Stimulated activated CD4-positive, alpha-beta T cell treated with anti-CD3 and anti-CD28 coated beads, Interleukin-4, amount 100 ng/mL, for 48 hours (primary cell): Measurements from ENCODE around the gene ADGRL3.

Experiments used
- DNase-seq, 2 donors: peaks; one replicate each; pipeline ENCODE4 v3.0.0-alpha.2; 2020; ENCODE audit warnings: low read depth in 2 of 2

ADGRL3 gene

GRCh38 chr4:61426229-61426628 is 226.1 kb downstream of the ADGRL3 start:
- no peak for DNase-seq

DNA sequence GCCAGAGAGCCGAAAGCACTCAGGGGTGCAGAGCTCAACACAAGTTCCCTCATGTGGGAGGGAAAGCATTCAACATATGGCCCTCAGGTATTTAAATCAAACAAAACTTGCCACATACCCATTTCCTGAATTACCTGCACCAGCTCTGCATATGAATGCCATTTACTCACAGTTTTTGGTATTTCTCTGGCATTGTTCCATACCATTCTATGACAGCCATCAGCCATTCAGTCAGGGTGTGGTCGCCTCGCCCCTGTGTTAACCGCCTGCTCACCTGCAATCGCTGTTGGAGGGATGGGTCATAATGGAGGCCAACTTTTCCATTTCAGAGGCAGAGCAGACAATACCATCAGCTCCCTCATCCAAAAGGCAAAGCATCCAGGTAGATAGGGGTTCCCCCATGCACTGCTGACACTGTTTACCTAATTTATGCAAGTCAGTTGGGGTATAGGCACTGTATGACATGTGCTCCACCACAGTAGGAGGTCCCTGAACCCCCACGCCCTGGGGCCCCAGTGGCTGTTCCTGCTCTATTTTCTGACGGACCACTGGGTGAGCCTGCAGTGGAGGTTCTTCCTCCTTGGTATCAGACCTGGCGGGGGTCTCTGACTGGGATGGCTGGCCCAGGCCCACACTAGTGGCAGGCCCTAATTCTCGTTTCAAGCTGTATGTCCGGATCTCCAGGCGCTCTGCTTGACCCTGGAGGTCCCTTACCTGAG is 227.1 kb downstream of the ADGRL3 start:
- DNase-seq, result no peak

DNA sequence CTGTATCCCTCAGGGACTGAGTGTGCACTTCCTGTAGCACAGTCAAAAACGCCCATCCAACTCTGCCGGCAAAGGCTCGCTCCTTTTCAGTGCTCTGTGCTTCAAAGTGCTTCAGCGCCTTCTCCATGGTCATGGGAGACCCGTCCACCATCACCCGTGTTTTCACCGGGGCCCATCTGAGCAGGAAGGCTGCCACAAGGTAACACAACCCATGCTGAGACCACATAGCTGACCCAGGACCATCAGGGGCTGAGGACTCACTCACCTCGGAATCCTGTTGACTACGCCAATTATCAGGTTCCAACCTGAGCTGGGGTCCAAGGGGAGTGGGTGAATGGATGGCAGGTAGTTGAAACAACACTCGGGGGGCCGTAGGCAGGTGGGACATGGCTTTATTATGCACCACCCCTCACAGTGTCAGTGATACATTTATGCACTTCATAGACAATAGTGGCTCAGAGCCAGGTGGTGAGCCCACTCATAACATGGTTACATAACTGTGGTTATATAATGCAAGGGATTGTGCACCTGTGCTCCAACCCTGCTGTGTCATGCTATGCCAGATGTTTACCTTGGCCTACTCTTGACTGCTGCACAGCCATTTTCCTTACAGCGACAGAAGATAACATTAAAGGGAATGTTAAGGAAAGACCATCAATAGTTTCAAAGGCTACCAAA is 227.8 kb downstream of the ADGRL3 start:
- no peak for DNase-seq

DNA sequence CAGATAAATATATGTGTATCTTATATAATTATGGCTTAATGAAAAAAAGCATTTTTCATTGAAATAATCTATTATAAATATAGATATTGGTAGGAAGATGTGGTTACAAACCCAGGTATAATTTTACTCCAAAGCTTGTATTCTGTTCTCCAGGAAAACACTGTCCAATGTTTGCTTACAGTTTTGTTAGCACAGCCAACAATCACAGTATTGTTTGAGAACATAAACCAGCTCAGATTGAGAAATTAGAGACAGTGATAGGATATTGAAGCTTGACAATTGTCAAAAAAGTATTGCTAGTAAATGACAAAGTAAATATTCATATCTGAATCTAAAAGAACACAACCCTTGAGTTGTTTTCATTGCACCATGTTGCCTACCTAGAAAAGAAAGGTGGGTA is 228.8 kb downstream of the ADGRL3 start:
- no peak for DNase-seq

- no peak for DNase-seq
Observed at GRCh38 chr4:61431131-61431530, 231.0 kb downstream of the ADGRL3 start.

DNA sequence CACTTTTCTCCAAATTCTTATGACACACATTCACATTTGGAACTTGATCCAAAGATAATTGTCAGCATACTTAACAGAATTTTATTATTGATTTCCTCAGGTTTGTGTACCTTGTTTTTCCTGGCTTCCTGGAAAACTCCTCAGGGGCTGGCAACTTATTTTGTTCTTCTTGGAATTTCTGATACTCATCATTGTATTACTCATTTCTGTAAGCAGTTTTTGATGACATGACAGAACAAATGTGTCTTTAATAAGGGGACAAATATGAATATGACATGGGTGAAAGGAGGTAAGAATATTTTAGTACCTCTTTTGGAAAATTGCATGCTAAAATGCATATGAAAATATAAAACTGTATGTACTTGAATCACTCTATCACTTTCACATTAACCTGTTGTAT is 237.8 kb downstream of the ADGRL3 start:
- no peak for DNase-seq

- DNase-seq, result no peak
Observed at GRCh38 chr4:61440321-61440720, 240.2 kb downstream of the ADGRL3 start.

- no peak for DNase-seq
Observed at GRCh38 chr4:61442936-61443335, 242.8 kb downstream of the ADGRL3 start.

- DNase-seq, result no peak
Observed at GRCh38 chr4:61443813-61444510, 243.8 kb downstream of the ADGRL3 start.

GRCh38 chr4:61445374-61446063 is 245.4 kb downstream of the ADGRL3 start:
- no peak for DNase-seq

GRCh38 chr4:61446941-61447340 is 246.8 kb downstream of the ADGRL3 start:
- no peak for DNase-seq

DNA sequence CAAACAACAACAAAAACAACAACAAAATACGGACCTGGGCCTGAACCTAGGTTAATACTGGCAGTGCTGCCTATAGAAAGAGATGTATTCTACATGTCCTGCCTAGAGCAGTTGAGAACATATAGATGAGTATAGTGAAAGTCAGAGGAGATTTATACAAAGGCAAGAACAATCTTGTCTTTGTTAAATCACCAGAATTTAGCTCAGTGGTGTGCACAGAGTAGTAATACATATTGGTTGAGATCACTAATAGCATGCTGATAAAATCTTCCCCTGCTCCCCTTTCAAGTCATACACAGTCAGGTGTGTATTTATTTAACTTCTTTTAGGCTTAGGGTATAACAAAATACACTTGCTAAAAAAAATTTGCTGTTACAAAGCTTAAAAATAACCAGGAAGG is 247.8 kb downstream of the ADGRL3 start:
- DNase-seq, result no peak

DNA sequence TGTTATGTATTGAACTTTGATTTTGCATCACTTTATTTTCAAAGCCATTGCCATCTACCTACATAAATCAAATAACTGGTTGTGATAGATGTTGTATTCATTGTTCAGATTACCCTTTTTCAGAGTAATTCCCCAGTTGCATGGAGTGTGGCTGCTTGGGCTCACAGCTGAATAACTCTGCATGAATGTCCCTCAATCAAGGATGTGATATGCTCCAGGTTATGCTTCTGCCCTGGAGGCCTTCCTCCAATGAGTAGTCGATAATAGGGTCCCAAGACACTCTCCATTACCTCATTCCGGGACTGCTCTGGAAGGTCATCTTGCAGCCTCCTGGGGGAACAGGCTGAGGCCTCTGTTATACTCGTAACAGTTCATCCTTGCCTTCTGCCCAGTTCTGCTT is 251.8 kb downstream of the ADGRL3 start:
- DNase-seq, result no peak

DNA sequence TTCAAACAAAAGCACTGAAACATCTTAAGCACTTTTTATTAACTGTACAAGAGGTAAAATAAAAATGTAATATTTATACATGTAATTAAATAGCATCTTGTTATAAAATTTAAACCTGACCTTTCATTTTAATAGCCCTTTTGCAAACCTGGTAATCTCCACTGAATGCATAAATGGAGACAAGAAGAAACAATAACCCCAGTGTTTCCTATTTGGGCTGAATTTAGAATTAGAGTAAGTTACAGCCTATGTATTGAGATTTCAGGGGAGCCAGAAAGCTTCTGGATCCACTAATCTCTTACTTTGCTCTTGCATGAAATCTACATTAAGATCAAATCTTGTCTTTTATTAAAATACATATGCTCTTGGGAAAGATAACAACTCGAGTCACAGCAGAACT is 261.8 kb downstream of the ADGRL3 start:
- no peak for DNase-seq

DNA sequence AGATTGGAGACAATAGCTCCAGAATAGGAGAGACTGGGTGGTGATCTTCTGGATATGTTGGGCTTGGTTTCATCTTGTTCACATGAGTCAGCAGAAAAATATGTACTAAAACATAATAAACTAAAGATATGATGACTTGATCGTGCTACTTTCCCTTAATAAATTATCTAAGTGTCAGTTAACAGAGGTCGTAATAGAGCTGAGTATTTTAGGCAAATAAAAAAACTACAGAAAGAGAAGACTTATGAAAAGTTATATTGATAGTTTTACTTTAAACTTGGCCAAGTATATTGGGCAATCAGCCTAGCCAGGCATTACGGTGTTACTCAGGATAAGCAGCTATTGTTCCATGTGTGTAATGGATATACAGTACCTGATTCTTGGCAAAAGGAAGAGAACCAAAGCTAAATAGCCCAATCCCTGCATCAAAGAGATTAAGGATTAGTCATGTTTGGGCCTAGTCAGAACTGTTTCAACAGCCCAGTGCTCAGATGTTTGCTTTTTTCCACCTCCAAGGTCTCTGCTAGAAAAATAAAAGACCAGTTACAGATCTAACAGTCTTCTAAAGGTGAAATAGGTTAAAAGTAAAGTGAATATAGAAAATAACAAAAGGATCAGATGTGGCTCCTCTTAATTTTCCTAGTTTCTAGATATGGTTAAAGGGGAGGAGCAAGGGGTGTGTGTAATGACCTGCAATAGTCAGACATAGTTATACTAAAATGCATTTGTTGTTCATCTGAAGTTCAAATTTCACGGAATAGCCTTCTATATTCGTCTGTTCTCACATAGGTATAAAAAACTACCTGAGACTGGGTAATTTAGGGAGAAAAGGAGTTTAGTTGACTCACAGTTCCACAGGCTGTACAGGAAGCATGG is 262.6 kb downstream of the ADGRL3 start:
- no peak for DNase-seq

DNA sequence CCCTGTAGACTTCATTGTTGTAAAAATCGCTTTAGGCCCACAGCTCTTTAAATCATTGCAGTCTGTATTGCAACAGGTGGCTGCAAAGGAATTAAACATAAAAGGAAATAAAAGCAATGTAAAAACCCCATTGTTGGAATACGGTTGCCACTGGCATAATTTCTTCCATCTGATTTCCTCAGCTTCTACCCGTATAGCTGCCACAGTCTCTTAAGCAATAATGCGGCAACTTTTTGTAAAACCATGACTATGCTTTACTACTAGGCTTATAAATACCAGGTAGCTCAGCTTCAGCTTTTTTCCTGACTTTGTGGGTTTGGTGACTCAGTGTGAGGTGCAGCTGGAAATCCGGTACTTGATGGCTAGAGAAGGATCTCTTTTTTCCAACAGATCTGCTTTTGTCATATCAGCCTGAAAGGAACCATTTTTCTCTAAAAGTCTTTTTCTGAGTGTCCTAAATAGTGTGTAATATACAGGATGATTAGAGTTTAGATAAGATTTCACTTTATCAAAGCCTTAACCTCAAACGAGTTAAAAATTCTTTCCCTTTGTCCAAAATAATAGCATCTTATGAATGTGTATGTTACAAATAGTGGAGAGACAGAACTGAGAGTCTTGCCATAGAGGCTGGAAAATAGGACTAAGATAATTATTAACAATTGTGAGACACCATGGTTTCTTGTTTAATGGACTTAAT is 268.0 kb downstream of the ADGRL3 start:
- no peak for DNase-seq

DNA sequence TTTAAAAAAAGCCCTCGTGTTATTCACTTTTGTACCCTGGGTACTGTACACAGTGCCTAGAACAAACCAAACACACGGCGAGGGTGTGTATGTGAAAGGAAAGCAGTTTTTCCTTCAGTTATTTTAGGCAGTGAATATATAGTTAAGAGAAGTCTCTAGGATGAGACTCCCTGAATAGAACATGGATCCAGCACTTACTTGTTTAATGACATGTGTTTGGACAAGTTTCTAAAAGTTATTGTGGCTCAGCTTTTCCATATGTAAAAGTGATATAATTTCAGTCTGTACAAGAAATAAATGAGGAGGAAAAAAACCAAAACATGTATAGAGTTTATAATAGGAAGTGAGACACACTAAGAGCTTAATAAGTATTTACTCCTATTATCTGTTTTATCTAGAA is 273.2 kb downstream of the ADGRL3 start:
- no peak for DNase-seq

DNA sequence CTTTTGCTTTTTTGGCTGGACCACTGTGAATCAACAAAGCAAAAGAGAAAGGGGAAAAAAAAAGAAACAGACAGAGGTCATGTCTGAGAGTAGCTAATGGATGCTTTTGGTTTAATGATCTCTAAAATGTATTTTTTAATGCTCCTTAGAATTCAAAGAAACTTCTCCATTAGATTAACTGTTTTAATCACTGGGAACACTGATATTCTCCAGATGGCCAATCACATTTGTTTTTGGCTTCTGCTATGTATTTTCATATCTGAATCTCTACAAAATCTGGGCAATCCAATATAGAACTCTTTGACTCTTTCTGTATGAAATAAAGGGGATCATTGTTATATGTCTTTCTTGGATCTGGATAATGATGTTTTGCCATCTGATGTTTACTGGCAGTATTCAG is 278.2 kb downstream of the ADGRL3 start:
- no peak for DNase-seq

DNA sequence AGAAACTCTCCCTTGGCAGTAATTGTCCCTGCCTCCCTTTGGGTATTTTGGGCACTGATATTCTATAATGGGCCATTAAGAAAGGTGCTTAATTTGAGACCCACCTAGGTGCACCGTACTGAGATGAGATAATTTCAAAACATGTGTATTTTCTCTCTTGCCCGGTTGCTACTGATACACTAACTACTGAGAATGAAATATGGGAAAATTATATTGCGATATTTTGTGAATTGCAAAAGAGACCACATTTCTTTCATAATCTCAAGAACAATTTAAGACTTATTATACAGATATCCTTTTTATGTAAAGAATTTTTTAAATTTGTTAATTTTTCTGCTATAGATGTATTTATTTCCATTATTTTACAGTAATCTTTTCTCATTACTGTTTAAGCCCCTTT is 284.9 kb downstream of the ADGRL3 start:
- DNase-seq, result no peak

GRCh38 chr4:61489927-61490326 is 289.8 kb downstream of the ADGRL3 start:
- no peak for DNase-seq

DNA sequence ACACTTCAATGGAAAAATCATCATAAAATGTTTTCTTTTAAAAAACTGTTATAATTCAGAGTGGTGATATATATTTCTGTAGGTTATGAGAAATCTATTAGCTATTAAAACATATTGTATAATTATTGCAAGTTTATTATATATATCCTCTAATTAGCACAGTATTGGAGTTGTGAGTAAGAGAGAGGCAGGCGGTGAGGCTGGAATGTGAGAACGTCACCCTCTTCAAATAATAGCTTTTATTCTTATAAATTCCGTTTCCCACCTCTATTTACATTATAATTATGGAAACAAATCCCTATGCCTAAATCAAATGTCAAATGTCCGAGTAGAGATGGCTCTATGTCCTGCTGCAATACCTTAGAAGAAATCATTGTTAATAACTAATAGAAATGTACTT is 292.9 kb downstream of the ADGRL3 start:
- DNase-seq, result no peak
